Activated naive CD4-positive, alpha-beta T cell treated with anti-CD3 and anti-CD28 coated beads, Interleukin-2, amount 50 U/mL, for 24 hours (primary cell): Measurements from ENCODE around the gene SLC13A1.

Experiments used
- H3K27ac Mint-ChIP-seq: one replicate; pipeline ENCODE4 v1.8.0; 2021; ENCODE audit warnings: mild to moderate bottlenecking, mixed read lengths
- H3K27me3 Mint-ChIP-seq: one replicate; pipeline ENCODE4 v1.8.0; 2021; ENCODE audit warnings: mixed read lengths
- H3K36me3 Mint-ChIP-seq: one replicate; pipeline ENCODE4 v1.8.0; 2021; ENCODE audit warnings: mixed read lengths
- H3K4me1 Mint-ChIP-seq: one replicate; pipeline ENCODE4 v1.8.0; 2021; ENCODE audit warnings: mixed read lengths
- H3K4me3 Mint-ChIP-seq: one replicate; pipeline ENCODE4 v1.8.0; 2021; ENCODE audit warnings: mild to moderate bottlenecking, mixed read lengths
- H3K9me3 Mint-ChIP-seq: one replicate; pipeline ENCODE4 v1.8.0; 2021; ENCODE audit warnings: mixed read lengths

Gene SLC13A1

GRCh38 chr7:123157606-123158005, 42.2 kb downstream of the SLC13A1 start:
- Mint-ChIP-seq H3K36me3 (no peaks in the 10 kb centered on the region), H3K9me3 (peaks cover 3% of the 10 kb centered on the region), H3K27ac (no peak overlapping the region), H3K27me3 (no peaks in the 10 kb centered on the region), H3K4me3 (no peak overlapping the region), H3K4me1 (no peaks in the 10 kb centered on the region)

DNA sequence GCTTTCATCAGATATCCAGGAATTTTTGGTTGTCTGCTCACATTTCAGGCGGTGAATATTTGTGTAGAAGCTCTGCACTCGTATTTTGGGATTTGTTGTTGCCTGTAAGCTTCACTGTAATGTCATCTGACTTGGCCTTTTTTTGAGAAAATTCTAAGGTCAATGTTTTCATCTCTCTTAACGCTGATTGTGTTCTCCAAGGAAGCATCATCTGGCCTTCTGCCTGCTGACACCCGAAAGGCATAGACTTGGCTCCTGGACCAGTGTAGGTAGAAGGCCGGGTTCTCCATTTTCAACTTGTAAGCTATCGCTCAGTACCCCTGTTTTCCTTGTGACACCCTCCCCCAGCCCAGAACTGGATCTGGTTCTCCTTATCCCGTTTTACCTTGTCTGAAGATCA, 44.2 kb downstream of the SLC13A1 start:
- no peaks in the 10 kb centered on the region for H3K4me1 Mint-ChIP-seq
- H3K36me3 Mint-ChIP-seq, result no peaks in the 10 kb centered on the region
- H3K9me3 Mint-ChIP-seq, result no peaks in the 10 kb centered on the region
- no peaks in the 10 kb centered on the region for H3K27me3 Mint-ChIP-seq
- no peak overlapping the region for H3K4me3 Mint-ChIP-seq
- H3K27ac Mint-ChIP-seq, result no peak overlapping the region

DNA sequence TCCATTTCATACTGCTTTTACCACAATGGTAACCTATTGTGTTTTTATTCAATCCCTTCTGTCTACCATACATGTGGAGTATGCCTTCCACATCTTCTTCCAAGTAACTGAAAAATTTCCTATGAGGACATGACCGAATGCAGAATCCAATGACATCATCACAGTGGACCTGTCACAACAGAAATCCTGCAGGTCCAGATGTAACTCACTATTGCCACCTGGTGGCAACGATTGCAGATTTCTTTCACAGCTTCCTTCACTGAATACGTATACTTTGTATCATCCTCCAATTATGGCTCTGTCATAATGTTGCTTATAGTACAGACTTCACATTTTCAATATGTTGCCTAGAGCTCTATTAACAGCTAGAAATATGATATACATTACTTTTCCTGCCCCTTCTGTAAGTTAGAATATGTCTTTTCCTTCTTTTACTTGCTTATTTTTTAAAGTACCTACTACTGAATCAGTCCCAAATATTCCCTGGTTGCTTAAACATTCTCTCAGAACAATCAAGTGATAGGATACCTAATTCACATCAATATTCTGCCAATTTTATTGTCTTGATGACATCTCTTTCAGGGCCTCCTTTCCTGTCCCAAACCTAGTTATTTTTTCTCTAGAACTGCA, 45.4 kb downstream of the SLC13A1 start:
- H3K27me3 Mint-ChIP-seq, result no peaks in the 10 kb centered on the region
- no peaks in the 10 kb centered on the region for H3K36me3 Mint-ChIP-seq
- peaks cover 4% of the 10 kb centered on the region for H3K9me3 Mint-ChIP-seq
- H3K4me3 Mint-ChIP-seq, result no peak overlapping the region
- no peak overlapping the region for H3K27ac Mint-ChIP-seq
- no peaks in the 10 kb centered on the region for H3K4me1 Mint-ChIP-seq

GRCh38 chr7:123151443-123151842, 48.3 kb downstream of the SLC13A1 start:
- H3K27ac Mint-ChIP-seq, result no peak overlapping the region
- no peaks in the 10 kb centered on the region for H3K36me3 Mint-ChIP-seq
- peaks cover 10% of the 10 kb centered on the region for H3K9me3 Mint-ChIP-seq
- H3K4me1 Mint-ChIP-seq, result no peaks in the 10 kb centered on the region
- no peak overlapping the region for H3K4me3 Mint-ChIP-seq
- H3K27me3 Mint-ChIP-seq, result no peaks in the 10 kb centered on the region

DNA sequence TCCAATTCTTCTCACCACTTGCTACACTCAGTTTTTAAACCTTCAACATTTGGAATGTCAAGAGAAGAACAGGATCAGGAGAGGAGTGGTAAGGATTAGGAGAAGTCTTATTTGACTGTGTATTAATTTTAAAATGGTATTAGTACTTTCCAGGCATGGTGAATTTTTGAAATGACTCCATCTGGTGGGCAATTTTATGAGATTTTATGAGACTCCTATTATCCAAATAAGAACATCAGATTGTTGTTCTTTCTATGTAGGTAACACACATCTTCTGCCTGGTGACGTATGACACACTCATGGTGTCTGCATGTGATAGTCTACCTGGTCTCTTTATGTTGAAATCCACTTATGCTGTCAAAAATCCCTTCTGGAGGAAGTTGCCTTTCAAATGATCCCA, 51.0 kb downstream of the SLC13A1 start:
- Mint-ChIP-seq H3K27me3 (no peaks in the 10 kb centered on the region), H3K4me1 (no peaks in the 10 kb centered on the region), H3K4me3 (no peak overlapping the region), H3K27ac (no peak overlapping the region), H3K9me3 (peaks cover 14% of the 10 kb centered on the region), H3K36me3 (no peaks in the 10 kb centered on the region)

DNA sequence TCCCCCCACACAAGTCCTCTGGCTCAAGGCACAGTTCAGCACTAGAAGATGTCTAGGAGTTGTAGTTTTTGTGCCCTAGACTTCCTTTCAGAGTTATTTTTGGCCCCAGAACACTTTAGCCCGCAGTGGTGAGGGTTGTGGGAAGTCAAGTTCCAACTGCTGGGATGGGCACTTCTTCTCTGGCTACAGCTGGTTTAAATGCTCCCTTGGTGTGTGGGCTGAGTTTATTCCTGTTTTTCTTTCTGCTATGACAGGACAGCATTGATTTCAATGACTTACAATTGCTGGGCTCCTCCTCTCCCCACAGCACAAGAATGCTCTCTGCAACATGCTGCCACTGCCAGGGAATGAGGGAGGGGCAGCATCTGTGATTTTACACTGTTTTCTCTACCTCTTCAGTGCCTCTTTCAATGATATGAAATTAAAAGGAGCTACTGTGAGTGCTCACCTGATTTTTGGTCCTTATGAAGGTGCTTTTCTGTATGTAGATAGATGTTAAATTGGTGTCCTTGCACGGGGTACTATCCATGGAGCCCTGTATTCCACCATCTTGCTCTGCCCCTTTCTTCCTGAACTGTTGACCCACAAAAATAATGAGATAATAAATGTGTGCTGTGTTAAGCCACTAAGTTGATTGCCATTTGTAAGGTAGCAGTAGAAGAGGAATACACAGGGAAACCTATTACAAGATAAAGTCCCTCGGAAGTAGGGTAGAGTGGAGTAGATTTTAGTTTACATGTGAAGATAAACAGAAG, 56.3 kb downstream of the SLC13A1 start:
- H3K4me1 Mint-ChIP-seq, result no peaks in the 10 kb centered on the region
- no peak overlapping the region for H3K27ac Mint-ChIP-seq
- no peak overlapping the region for H3K4me3 Mint-ChIP-seq
- H3K9me3 Mint-ChIP-seq, result peaks cover 14% of the 10 kb centered on the region
- no peaks in the 10 kb centered on the region for H3K36me3 Mint-ChIP-seq
- no peaks in the 10 kb centered on the region for H3K27me3 Mint-ChIP-seq

GRCh38 chr7:123140561-123140960, 59.2 kb downstream of the SLC13A1 start:
- Mint-ChIP-seq H3K27me3 (no peaks in the 10 kb centered on the region), H3K36me3 (no peaks in the 10 kb centered on the region), H3K4me3 (no peak overlapping the region), H3K4me1 (no peaks in the 10 kb centered on the region), H3K27ac (no peak overlapping the region), H3K9me3 (peaks cover 8% of the 10 kb centered on the region)

DNA sequence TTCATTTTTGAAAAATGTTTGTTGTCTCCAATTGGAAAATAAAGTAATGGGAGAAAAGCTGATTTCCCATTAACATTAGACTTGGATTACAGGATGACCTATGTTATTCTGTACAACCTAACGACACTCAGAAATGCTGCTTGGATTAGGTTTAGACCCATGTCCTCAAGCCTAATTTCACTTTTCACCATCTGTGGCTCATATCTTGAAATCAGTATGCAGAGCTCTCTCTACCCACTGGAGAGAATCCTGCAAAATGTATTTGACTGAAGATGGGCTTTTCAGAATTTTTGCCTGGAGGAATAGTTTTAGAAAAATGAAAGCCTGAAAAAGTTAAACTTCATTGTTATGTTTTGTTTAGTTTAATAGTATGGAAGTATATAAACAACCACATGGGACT, 63.8 kb downstream of the SLC13A1 start:
- Mint-ChIP-seq H3K4me3 (no peak overlapping the region), H3K4me1 (no peaks in the 10 kb centered on the region), H3K36me3 (no peaks in the 10 kb centered on the region), H3K9me3 (no peaks in the 10 kb centered on the region), H3K27me3 (no peaks in the 10 kb centered on the region), H3K27ac (no peak overlapping the region)

DNA sequence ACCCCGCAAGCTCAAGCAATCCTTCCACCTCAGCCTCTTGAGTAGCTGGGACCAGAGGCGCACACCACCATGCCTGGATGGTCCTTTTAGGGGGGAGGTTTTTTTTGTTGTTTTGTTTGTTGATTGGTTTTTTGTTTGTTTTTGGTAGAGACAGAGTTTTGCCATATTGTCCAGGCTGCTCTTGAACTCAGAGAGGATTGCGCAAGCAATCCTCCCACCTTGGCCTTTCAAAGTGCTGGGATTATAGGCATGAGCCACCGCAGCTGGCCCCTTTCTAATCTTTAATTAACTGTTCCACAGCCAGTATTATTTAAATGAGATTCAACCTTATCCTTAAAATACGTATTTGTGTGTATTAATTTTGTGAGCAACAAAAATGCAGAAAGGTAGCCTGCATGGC, 65.8 kb downstream of the SLC13A1 start:
- no peaks in the 10 kb centered on the region for H3K9me3 Mint-ChIP-seq
- H3K4me3 Mint-ChIP-seq, result no peak overlapping the region
- H3K27me3 Mint-ChIP-seq, result no peaks in the 10 kb centered on the region
- H3K27ac Mint-ChIP-seq, result no peak overlapping the region
- no peaks in the 10 kb centered on the region for H3K36me3 Mint-ChIP-seq
- no peaks in the 10 kb centered on the region for H3K4me1 Mint-ChIP-seq

DNA sequence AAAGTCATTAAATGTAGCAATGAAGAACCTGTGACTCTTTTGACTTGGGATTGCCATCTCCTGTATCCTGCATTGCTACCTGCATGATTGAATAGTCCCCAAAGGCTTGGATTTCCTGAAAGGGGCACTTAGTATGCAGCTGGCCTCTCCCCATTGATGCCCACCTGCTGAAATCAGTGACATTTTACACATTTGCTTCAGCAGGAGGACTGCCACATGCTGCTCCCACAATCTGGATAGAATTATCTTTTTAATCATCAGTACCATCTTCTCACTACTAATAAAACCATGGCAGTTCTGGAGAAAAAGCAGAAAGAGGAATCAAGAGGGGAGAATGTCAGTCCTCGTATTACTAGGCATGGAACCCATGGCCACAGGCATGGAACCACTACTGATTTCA, 67.8 kb downstream of the SLC13A1 start:
- Mint-ChIP-seq H3K9me3 (no peaks in the 10 kb centered on the region), H3K4me3 (no peak overlapping the region), H3K4me1 (no peaks in the 10 kb centered on the region), H3K36me3 (no peaks in the 10 kb centered on the region), H3K27me3 (no peaks in the 10 kb centered on the region), H3K27ac (no peak overlapping the region)

DNA sequence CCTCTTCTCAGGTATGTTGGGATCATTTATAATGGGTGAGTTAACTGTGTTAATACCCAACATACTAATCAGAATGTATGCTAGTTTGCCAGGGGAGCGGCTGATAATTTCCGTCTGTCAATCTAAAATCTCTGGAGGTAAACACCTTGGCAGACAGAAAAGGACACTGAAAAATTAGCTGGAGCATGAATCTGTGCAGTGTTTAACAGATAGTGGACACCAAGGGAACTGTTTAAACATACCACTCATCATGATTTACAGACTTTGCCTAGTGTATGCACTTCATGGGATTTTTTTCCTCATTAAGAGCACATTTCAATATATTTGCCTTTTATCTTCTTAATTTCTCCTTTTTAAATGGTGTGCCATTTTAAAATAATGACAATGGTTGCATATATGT, 68.2 kb downstream of the SLC13A1 start:
- H3K9me3 Mint-ChIP-seq, result no peaks in the 10 kb centered on the region
- H3K4me1 Mint-ChIP-seq, result no peaks in the 10 kb centered on the region
- no peak overlapping the region for H3K27ac Mint-ChIP-seq
- no peaks in the 10 kb centered on the region for H3K27me3 Mint-ChIP-seq
- no peak overlapping the region for H3K4me3 Mint-ChIP-seq
- H3K36me3 Mint-ChIP-seq, result no peaks in the 10 kb centered on the region

GRCh38 chr7:123131140-123131539, 68.6 kb downstream of the SLC13A1 start:
- Mint-ChIP-seq H3K27ac (no peak overlapping the region), H3K36me3 (no peaks in the 10 kb centered on the region), H3K9me3 (no peaks in the 10 kb centered on the region), H3K4me1 (no peaks in the 10 kb centered on the region), H3K4me3 (no peak overlapping the region), H3K27me3 (no peaks in the 10 kb centered on the region)

- H3K36me3 Mint-ChIP-seq, result no peaks in the 10 kb centered on the region
- no peak overlapping the region for H3K27ac Mint-ChIP-seq
- no peaks in the 10 kb centered on the region for H3K27me3 Mint-ChIP-seq
- no peaks in the 10 kb centered on the region for H3K9me3 Mint-ChIP-seq
- H3K4me3 Mint-ChIP-seq, result no peak overlapping the region
- no peaks in the 10 kb centered on the region for H3K4me1 Mint-ChIP-seq
These were observed 73.1 kb downstream of the SLC13A1 start for GRCh38 chr7:123126691-123127090.

DNA sequence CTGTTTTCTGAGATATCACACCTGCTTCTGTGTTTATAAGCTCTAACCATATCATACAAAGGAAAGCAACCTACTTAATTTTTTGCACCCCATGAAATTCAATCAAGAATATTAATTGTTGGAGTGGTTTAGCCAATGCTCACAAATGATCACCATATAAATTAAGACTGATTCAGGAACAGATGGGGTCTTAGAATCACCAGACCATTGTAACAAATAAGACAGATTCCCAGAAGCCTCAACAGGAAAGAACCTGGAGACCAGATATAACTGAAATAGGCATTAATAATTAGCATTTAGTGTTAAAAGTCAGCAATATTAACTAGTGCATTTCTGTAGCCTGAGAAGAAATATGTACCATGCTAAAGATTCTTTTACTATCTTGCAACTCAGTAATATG, 73.6 kb downstream of the SLC13A1 start:
- no peak overlapping the region for H3K4me3 Mint-ChIP-seq
- H3K36me3 Mint-ChIP-seq, result no peaks in the 10 kb centered on the region
- no peak overlapping the region for H3K27ac Mint-ChIP-seq
- H3K9me3 Mint-ChIP-seq, result no peaks in the 10 kb centered on the region
- no peaks in the 10 kb centered on the region for H3K27me3 Mint-ChIP-seq
- no peaks in the 10 kb centered on the region for H3K4me1 Mint-ChIP-seq

DNA sequence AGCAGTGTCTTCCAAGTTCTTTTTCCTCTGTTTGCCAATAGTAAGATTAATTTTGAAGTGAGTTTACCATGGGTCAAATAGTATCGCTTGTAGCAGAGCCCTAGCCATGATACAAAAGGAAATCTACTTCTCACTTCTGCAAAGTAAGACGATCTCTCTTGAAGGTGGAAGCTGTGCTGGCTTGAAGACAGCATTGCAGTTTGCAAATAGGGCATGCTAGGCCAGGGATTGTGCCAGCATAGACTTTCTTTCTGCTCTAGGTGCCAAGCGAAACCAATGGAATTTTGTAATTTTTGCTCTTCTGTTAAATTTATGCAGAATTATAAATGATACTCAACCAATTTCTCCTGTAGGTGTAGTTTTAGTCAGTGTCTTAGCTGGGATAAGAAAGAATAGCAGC, 74.5 kb downstream of the SLC13A1 start:
- H3K9me3 Mint-ChIP-seq, result no peaks in the 10 kb centered on the region

GRCh38 chr7:123122916-123123315, 76.9 kb downstream of the SLC13A1 start:
- Mint-ChIP-seq H3K4me1 (no peaks in the 10 kb centered on the region), H3K36me3 (no peaks in the 10 kb centered on the region)

More for the DNA sequence above, 74.5 kb downstream of the SLC13A1 start:
- H3K27ac Mint-ChIP-seq, result no peak overlapping the region
- H3K4me1 Mint-ChIP-seq, result no peaks in the 10 kb centered on the region
- no peak overlapping the region for H3K4me3 Mint-ChIP-seq
- no peaks in the 10 kb centered on the region for H3K27me3 Mint-ChIP-seq
- H3K36me3 Mint-ChIP-seq, result no peaks in the 10 kb centered on the region

DNA sequence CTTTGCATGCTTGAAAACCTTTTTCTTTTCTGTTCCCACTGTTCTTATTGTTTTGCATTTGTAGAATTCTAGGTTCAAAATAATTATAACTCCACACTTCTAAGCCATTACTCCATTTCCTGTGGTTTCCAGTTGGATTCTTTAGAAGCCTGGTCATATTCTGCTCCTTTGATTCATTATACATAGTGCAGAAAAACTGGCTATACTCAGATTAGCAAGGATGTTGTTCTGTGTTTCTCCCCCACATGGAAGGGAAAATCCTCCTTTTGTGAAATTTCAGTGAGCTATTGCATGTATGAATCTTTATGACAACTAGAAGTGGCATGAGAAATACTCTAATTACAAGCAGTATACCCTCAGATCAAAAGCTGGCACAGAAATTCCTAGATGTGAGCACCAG, 79.5 kb downstream of the SLC13A1 start:
- no peaks in the 10 kb centered on the region for H3K4me1 Mint-ChIP-seq
- no peaks in the 10 kb centered on the region for H3K36me3 Mint-ChIP-seq
- no peak overlapping the region for H3K27ac Mint-ChIP-seq
- H3K9me3 Mint-ChIP-seq, result no peaks in the 10 kb centered on the region
- H3K4me3 Mint-ChIP-seq, result no peak overlapping the region
- H3K27me3 Mint-ChIP-seq, result no peaks in the 10 kb centered on the region

More at GRCh38 chr7:123122916-123123315, 76.9 kb downstream of the SLC13A1 start:
- Mint-ChIP-seq H3K27me3 (no peaks in the 10 kb centered on the region), H3K4me3 (no peak overlapping the region), H3K27ac (no peak overlapping the region), H3K9me3 (no peaks in the 10 kb centered on the region)
